IPS-11a (cell line): Measurements from ENCODE around the gene IRAK4.
A peak's percentile ranks its signal among the peaks of the same experiment; 100 is the strongest.
"Not testable (repeated sequence)": the region's sequence is repeated elsewhere in the genome, so short reads cannot be mapped to it uniquely, and the experiment has no call there.

Experiments
- H3K4me3 ChIP-seq: one replicate; pipeline ENCODE4 v1.5.1; 2013; ENCODE audit warnings: low read depth, low read length, control low read depth

Gene IRAK4

DNA sequence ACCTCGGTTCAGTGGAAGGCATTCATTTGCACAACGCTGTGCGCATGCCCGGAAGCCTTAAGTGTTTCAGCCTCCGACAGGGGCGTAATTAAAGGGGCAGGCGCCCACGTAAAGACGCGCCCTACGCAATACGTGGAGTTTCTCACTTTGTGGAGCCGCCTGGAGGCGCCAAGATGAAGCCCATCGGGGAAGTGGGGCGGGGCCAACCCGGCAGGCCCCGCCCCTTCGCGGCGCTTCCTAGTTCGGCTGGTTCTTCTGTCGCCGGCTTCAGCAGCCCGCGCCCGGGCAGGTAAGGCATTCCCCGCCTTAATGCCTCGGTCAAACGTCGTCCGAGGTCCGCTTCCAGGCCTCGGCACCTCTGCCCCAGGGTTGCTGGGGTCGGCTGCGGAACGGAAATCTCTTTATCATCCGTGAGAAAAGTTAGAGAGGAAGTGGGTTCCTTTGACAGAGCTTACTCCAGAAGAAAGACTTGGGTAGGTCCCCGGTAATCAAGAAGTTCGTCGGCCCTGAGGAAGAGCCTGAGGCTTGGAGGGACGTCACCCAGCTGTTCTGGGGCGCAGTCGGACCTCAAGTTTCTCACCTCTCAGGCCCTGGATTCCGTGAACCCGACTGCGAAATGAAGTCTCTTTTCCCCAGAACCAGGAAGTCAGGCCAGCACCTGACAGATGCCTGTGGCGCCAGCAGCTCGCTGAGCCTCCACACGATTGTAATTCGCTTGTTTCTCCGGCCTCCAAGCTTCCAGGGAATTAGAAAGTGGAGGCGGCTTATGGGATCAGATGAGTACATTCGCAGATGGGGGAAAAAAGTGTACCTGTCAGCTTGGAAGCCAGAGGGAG lies at the start of gene IRAK4, which contains the start of gene PUS7L:
TSS of gene IRAK4 (plus strand) at position 224 of the 836 bp plus-strand sequence. CDS start 9,161 bp downstream, outside the sequence.
TSS of gene PUS7L (minus strand) at position 63 of the 836 bp plus-strand sequence. CDS start 3,545 bp downstream, outside the sequence.
- peak within 1 kb of the TSS; percentile 75 for H3K4me3 ChIP-seq

DNA sequence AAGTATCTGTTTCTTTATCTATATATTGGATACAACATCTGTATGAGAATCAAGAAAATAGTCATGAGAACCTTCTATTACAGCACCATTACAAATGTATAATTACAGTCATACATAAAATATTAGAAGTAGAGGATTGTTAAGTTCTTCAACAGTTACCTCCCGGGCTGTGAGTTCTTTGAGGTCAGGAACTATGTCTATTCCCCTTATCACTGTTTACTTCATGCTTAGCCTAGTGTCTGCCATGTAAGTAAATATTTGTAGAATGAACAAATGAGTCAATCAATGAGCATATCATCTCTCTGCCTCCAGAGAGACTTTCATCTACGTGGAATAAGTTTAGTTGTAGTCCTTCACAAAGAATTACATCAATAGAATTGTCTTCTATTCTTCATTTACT lies 47.4 kb upstream of the IRAK4 start:
- H3K4me3 ChIP-seq = no peak overlapping the region

DNA sequence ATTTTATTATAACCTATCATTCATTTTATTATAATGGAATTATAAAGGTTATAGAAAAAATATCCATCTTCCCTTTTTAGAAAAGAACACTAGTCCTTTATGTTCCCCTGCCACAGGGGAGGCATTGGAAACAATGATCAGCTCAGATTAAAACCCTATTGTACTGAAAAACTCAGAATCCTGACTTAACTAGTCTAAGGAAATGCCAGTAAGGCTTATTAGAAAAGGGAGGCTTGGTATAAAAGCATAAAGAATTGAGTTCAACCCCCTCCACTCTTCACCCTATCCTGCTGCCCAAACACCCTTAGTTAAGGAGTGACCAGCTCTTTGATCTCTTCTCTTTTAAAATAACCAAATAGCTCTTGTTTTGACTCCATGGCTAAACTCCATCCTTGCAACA lies 36.1 kb upstream of the IRAK4 start:
- no peak overlapping the region for H3K4me3 ChIP-seq

DNA sequence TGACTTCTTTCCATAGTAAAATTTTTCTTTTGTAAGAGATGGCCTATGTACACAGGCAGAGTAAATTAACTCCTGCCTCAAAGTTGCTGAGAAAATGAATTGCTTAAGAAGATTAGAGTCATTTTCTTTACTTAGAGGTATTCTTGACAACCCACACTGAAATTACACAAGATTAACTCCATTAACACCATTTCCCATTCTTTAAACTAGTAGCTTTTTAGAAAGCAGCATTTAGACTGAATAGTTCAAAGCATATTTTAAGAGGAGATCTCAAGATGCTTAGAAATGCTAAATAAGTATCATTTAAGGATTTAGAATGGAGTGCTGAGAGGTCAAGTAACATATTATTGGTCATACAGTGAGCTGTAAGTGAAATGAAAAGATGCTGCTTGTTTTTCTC lies 35.6 kb upstream of the IRAK4 start:
- H3K4me3 ChIP-seq = no peak overlapping the region

DNA sequence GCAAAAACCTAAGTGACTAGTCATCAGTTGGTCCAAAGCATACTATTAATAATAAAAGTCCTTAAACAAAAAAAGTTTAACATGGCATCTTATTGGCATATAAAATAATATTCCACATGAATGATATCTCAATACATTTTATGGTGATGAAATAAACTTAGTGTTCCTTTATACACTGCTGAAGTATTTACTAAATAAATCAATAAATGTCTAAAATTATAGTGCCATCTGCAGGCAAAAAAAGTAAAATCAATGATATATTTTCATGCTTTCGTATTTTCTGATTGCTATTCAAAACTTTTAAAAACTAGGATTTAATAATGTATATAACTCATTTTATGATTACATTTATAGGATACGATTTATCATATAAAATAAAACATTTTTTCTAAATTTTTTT lies 30.6 kb upstream of the IRAK4 start:
- H3K4me3 ChIP-seq = no peak overlapping the region

DNA sequence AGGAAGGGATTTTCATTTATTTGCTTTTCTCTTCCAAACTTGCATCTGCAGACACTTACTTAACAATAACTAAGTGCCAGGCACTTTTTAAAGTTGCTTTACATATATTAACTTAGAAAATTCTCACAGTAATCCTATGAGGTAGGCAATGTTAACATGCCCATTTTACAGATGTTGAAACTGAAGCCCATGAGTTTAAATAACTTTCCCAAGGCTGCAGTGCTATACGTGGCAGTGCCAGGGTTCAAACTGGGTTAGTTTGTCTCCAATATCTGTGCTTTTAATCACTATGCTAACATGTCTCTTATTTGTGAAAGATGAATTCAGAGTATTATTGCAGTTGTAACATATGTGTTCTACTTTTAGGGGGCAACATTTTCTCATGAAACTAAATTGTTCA lies 30.1 kb upstream of the IRAK4 start:
- H3K4me3 ChIP-seq = no peak overlapping the region

DNA sequence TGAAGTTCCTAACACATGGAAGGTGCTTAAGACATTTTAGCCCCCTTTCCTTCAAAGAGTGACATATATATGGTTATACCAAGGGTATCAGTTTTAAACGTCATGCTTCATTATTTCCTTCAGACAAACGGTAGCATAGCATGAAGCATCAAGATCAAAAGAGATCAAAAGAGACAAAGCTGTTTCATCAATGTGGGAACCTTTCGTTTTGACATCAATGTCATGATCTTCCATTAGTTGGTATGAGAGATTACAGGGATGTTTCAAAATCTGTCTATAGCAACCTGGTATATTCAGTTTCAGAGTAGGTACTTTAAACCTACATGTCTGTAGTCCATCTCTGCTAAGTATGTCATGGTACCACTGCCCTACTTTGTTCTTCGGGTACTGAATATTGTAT lies 28.5 kb upstream of the IRAK4 start:
- no peak overlapping the region for H3K4me3 ChIP-seq

DNA sequence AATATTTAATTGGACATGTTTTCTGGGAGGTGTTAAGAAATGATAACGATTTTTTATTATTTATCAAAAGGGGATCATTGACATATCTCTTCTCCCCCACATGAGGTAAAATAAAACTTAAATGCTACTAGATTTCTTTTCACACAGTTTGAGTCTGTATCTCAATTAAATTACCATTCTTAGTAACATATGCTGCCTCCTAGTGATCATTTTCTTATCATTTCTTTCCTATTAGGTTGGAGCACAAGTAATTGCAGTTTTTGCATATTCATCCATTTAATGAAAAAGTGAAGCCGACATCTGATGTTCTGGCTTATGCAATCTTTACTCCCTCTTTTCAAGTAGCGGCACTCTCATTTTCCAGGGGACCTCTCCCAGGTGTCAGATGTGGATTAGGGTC lies 25.1 kb upstream of the IRAK4 start:
- no peak overlapping the region for H3K4me3 ChIP-seq

DNA sequence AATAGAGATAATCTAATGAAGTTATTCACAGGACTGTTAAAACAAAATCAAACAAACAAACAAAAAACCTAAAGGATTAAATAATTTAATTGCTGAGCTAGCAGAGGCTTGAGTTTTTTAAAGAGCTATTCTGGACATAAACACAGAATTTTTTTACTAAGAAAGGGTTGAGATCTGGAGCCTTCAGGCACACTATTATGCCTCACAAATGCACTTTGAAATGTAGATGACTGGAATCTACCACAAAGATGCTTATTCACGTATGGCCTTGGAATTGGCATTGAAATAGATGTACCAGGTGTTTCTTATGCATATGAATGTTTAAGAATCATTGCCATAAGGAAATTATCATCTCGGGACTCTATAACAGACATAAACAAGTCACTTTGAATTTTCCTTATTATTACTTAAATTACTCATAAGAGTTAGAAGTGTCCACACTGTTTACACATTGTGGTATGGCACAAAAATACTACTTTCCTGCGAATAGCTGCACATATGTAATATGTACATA lies 21.8 kb upstream of the IRAK4 start:
- no peak overlapping the region for H3K4me3 ChIP-seq

DNA sequence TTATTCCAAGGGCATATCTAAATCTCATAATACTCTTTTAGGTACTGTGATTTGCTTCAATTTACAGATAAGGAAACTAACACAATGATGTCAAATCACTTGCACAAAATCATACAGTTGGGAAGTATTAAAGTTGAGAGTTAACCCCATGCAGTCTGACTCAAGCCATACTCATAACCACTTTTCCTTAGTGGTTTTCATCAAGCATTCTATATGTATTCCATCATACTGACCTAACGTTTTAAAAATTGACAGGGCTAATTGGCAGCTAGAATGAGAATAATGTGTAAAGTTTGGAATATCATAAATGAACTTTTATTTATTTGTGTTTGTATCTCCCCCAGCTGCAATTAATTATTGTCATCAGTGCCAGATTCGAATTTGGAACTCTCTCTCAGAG lies 21.1 kb upstream of the IRAK4 start:
- no peak overlapping the region for H3K4me3 ChIP-seq

DNA sequence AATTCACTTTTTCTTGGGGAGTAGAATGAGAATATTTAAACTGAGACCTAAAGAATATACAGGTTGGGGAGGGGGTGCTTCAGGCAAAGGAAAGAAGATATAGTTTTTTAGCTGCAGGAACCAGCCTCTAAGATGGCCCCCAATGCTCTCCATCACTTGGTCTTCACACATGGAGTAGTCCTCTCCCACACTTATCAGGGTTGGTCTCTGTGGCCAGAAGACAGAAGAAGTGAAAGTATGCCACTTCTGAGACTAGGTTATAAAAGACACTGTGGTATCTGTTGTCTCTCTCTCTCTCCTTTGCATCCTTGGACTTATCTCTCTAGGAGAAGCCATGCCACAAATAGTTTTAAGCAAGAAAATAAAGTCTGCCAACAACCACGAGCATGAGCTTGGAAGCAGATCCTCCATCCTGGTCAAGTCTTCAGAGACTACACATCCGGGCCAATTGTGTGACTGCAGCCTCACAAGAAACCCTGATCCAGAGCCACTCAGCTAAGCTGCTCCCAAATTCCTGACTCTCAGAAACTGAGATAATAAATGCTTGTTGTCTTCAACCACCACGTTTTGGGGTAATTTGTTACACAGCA lies 18.1 kb upstream of the IRAK4 start:
- no peak overlapping the region for H3K4me3 ChIP-seq

DNA sequence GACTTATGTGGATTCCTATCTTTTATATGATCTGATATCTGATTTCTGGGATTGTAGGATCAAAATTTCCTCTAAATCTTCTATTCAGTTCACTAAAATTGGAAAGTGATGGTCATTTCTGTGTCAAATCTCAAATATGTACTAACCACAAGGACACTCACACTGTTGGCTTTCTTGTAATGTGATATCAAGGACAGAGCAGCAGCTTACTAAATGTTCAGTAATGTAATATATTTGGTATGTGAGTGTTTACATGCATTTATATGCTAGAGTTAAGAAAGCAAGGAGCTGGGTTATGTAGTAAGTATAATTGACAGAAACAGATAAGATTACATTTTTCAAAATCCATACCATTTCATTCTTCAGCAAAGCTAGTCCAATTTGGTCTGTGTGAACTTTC lies 16.6 kb upstream of the IRAK4 start:
- no peak overlapping the region for H3K4me3 ChIP-seq

DNA sequence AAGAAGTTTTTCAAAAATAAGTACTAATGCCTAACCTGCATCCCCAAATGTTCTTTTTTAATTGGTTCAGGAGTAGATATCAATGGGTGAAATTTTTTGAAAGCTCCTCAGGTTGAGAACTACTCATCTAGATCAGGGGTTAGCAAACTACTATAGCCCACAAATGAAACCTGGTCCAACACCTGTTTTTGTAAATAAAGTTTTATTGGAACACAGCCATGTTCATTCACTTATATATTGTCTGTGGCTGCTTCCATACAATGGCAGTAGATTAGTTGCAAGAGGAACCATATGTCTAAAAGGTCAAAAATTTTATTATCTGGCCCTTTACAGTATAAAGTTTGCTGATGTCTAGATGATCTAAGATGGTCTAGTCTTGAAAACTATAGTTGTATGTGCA lies 13.9 kb upstream of the IRAK4 start:
- no peak overlapping the region for H3K4me3 ChIP-seq

DNA sequence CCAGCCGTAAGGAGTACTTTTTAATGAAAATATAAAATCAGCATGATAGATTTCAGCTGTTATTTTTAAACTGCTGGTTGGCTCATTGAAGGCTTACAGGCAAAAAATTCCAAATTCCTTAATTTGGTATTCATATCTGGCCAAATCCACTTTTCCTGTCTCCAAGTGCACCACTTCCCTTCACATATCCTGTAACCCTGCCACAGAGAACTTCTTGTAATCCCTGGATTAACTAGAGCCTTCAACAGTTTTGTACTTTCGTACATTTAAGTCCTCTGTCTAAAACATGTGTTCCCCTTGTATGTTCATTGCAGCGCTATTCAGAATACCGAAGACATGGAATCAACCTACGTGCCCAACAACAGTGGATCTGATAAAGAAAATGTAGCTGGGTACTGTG lies 9.7 kb upstream of the IRAK4 start:
- no peak overlapping the region for H3K4me3 ChIP-seq

DNA sequence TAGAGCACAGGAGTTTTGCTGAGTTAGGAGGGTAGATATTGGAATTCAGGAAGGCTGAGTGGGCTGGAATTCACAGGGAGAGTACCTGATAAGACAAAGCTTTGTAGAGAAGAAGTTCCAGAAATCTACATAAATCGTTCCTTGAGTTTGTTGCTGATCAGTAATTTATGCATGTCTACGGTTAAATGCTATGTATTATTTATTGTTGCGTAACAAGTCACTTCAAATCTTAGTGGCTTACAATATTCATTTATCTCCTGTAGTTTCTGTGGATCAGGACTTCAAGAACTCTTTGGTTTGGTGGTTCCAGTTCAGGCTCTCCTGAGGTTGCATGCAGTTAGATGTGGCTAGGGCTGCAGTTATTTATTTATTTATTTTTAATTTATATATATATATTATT lies 7.9 kb upstream of the IRAK4 start:
- H3K4me3 ChIP-seq = no peak overlapping the region

DNA sequence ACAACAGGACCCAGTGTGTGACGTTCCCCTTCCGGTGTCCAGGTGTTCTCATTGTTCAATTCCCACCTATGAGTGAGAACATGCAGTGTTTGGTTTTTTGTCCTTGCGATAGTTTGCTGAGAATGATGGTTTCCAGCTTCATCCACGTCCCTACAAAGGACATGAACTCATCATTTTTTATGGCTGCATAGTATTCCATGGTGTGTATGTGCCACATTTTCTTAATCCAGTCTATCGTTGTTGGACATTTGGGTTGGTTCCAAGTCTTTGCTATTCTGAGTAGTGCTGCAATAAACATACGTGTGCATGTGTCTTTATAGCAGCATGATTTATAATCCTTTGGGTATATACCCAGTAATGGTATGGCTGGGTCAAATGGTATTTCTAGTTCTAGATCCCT lies 7.4 kb upstream of the IRAK4 start:
- not testable (repeated sequence) for H3K4me3 ChIP-seq

DNA sequence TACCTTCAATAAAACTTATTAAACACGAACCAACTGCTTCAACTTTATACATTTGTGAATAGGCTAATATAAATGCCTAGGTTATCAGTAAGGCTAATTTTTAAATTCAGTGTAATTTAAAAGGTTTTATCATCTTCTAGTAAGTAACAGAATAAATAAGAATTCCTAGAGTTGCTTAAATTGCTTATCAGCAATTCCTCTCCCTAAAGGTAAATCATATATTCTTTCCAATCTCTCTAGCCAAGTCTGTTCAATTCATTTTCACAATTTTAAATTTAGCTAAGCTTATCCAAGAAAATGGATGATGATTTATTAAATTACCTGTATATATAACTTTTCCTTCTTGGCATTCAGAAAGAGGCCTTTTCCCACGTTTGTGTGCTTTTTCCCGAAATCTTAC lies 4.7 kb upstream of the IRAK4 start:
- H3K4me3 ChIP-seq = no peak overlapping the region

DNA sequence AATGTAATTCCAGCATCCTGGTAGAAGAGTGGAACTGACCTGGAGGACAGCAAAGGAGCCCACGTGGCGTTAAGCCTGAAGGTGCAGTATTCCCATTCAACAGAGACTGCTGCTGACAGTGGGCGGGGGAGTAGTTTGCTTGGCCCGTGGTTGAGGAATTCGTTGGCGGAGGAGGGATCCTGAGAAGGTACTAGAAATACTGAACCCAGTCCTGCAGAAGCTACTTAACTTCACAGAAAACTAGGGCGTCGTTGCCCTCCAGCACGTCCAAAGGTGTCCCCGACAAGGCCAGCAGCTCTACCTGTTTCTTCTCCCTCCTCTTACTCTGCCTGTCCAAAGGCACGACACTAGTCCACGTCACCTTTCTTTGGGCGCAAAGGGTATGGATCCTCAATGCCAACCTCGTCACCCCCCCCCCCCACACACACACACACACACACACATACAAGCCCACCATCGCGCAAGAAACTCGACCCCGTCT lies 464 bp upstream of the IRAK4 start:
- H3K4me3 ChIP-seq = peak overlapping the region; percentile 75

DNA sequence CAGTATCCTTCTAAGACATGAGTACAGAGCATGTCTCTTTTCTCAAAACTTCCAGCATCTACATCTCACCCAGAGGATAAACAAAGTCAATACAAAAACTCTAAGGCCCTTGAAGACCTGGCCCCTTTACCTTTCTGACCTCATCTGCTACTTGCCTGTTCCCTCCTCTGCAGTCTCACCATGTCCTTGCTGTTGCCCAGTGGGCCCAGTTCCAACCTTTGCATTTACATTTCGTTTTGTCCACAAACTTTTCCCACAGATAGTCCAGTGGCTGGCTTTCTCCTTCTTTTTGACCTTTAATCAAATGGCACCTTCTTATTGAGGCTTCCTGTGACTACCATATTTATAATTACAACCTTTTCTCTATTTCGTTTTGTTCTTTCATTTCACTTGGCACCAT lies 1.6 kb downstream of the IRAK4 start:
- H3K4me3 ChIP-seq = no peak overlapping the region

DNA sequence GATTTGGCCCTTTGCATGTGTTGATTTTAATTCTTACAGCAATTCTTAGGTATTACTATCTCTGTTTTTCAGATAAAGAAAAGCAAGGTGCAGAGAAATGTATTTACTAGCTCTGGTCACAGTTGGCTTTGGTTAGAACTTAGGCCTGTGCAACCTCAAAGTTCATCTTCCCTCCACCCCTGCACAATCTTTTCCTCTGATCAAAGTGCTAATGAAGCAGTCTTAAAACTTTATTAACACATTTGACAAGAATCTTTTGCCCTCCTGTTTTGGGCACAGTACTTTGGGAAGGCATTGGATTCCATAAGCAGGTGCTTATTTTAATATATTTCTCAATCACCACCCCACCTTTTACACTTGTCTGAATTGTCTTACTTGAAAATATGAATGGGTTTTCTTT lies 2.7 kb downstream of the IRAK4 start:
- H3K4me3 ChIP-seq = no peak overlapping the region

DNA sequence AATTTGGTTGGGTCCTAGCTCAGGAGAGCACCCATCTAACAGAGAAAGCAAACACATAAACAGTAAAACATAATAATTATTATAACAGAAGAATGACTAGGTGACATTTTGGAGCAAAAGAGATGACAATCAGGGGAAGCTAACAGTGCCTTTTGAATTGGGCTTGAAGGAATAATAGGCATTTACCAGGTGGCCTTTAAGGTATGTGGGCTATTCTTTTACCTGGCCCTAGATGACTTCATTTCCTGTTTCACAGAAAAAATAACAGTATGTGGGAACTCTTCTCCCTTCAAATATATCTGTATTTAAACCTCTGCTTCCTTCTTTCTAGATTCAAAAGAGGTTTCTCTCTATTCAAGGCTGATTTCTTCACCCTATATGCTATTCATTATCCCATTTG lies 3.8 kb downstream of the IRAK4 start:
- no peak overlapping the region for H3K4me3 ChIP-seq

DNA sequence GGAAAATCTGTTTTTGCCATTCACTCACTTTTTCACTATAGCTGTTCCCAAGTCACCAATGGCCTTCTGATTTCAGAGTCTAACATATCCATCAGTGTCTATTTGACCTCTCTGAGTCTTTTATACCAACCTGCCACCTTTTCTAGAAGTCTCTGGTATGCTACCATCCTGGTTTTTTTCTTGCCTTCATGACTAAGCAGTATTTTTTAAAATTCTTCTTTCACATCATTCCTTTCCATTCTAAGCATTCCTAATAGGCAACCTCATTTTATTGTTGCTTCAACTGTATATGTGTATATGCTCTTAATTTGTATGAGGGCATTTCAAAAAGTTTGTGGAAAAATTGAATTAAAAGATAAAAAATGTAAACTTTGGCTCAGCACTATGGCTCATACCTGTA lies 5.0 kb downstream of the IRAK4 start:
- H3K4me3 ChIP-seq = no peak overlapping the region
